Stimulated activated CD4-positive, alpha-beta T cell treated with anti-CD3 and anti-CD28 coated beads, Interleukin-15, amount 100 ng/mL, for 24 hours (primary cell): Measurements from ENCODE around the gene FLYWCH2.

Experiments used
- DNase-seq: peaks from one replicate; pipeline ENCODE4 v3.0.0-alpha.2; 2020

Gene FLYWCH2

GRCh38 chr16:2884041-2884451 lies 1.0 kb downstream of the FLYWCH2 start:
- no peak for DNase-seq

GRCh38 chr16:2894231-2894630 lies 11.2 kb downstream of the FLYWCH2 start:
- DNase-seq: no peak

- DNase-seq: no peak
Observed at GRCh38 chr16:2895813-2896212, 12.8 kb downstream of the FLYWCH2 start.

GRCh38 chr16:2896480-2897010 lies 13.5 kb downstream of the FLYWCH2 start:
- no peak for DNase-seq

GRCh38 chr16:2897110-2897509 lies 14.1 kb downstream of the FLYWCH2 start:
- no peak for DNase-seq

- no peak for DNase-seq
Observed at GRCh38 chr16:2898831-2899563, 16.0 kb downstream of the FLYWCH2 start.

GRCh38 chr16:2899564-2900072 lies 16.6 kb downstream of the FLYWCH2 start:
- DNase-seq: no peak

GRCh38 chr16:2900526-2901075 lies 17.6 kb downstream of the FLYWCH2 start:
- no peak for DNase-seq

GRCh38 chr16:2902337-2903130 lies 19.5 kb downstream of the FLYWCH2 start:
- no peak for DNase-seq

- peak; percentile 85 for DNase-seq
Observed at GRCh38 chr16:2904100-2904921, 21.3 kb downstream of the FLYWCH2 start.

- peak; percentile 37 for DNase-seq
Observed at GRCh38 chr16:2904922-2905240, 21.9 kb downstream of the FLYWCH2 start.

- DNase-seq: peak; percentile 100
Observed at GRCh38 chr16:2905241-2905987, 22.4 kb downstream of the FLYWCH2 start.

- no peak for DNase-seq
Observed at GRCh38 chr16:2905988-2906387, 23.0 kb downstream of the FLYWCH2 start.

- peak; percentile 70 for DNase-seq
Observed at GRCh38 chr16:2907084-2907753, 24.2 kb downstream of the FLYWCH2 start.

GRCh38 chr16:2910441-2910969 lies 27.5 kb downstream of the FLYWCH2 start:
- DNase-seq: no peak

- DNase-seq: peak; percentile 100
Observed at GRCh38 chr16:2911638-2912329, 28.8 kb downstream of the FLYWCH2 start, which contains the start of gene FLYWCH1. TSS of gene FLYWCH1 (plus strand) at chr16:2911931. CDS start at chr16:2929686, 17,755 bp downstream.

- DNase-seq: peak; percentile 58
Observed at GRCh38 chr16:2912330-2913199, 29.6 kb downstream of the FLYWCH2 start.

- DNase-seq: no peak
Observed at GRCh38 chr16:2913603-2914002, 30.6 kb downstream of the FLYWCH2 start.

- no peak for DNase-seq
Observed at GRCh38 chr16:2914233-2914632, 31.2 kb downstream of the FLYWCH2 start.
